HG02678 (cell line): ENCODE results near the gene SND1.

ENCODE experiments used
- ATAC-seq: cut with Tn5 transposase; IDR thresholded peaks from one replicate; pipeline ENCODE4 v1.9.1; 2021; ENCODE audit warnings: mild to moderate bottlenecking, moderate library complexity; ENCODE audit not compliant: unreplicated experiment

The SND1 gene

DNA sequence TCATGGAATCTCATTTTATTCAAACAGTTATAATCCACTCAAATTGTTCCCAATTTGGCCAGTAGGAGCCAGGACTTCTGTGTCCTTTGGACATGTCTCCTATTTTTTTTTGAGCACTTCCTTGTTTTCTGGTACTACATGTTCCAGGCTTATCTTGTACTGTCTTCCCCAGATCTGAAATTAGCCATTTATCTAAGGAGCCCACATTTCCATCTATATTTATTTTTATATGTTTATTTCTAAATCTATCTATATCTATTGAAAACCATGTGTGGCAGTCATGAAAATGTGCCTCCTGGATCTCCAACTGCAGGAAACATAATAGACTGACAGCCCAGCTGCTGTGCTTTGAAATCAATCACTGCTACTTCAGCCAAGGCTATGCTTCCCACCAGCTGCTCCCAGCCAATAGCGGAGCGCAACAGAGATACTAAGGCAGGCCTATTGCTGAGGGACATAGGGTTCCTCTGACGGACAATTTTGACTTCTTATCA lies 232.1 kb downstream of the SND1 start:
- ATAC-seq = no peak

DNA sequence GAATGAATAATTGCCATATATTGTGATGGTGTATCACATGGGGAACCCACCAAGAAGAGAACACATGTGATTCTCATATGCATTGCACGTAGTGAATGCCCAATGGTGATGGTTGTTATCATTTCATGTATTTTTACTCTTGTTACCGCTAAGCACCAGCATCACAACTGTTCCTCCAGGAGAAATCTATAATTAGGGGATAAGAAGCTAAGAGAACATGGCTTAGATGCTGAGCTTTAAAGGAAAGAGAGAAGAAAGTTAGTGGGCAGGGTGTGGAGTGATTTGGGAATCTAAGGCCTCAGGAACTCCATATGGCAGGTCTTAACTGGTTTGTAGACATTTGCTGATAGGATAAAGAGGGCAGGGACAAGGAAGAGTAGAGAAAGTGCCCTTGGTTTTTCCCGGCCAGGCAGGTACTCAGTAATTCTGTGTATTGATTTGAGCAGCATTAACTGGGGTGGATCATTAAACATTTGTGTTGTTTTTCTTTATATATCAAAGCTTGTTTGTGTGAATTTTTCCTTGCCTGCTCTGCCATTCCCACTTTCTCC lies 233.3 kb downstream of the SND1 start:
- ATAC-seq = no peak

DNA sequence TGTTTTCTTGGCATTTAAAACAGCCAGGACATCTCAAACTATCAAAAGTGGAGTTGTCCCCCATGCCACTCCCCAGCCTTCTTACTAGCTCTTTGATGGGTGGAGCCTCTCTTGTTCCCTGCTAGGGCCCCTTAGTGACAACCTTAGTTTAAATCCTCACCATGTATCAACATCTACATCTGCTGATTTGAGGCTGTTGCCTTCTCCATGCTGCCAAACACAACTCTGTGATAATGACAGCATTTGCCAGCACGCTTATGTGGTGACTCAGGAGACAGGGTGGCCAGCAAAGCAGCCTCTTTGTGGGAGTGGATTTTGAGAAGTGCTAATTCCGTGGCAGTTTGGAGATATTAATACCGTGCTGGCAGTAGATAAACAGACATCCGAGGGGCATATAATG lies 233.8 kb downstream of the SND1 start:
- ATAC-seq = no peak

- no peak for ATAC-seq
These were observed 234.3 kb downstream of the SND1 start for GRCh38 chr7:127886248-127886647.

GRCh38 chr7:127887096-127887495 lies 235.1 kb downstream of the SND1 start:
- ATAC-seq = no peak

- ATAC-seq = no peak
These were observed 235.6 kb downstream of the SND1 start for GRCh38 chr7:127887631-127888030.

- ATAC-seq = no peak
These were observed 236.4 kb downstream of the SND1 start for GRCh38 chr7:127888411-127888810.

- ATAC-seq = no peak
These were observed 236.8 kb downstream of the SND1 start for GRCh38 chr7:127888825-127889224.

DNA sequence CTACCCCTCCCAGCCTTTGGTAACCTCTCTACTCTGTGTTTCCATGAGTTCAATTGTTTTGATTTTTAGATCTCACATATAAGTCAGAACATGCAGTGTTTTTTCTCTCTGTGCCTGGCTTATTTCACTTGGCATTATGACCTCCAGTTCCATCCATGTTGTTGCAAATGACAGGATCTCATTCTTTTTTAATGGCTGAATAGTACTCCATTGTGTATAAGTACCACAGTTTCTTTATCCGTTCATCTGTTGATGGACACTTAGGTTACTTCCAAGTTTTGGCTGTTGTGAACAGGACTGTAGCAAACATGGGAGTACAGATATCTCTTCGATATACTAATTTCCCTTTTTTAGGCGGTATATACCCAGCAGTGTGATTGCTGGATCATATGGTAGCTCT lies 237.7 kb downstream of the SND1 start:
- no peak for ATAC-seq

- no peak for ATAC-seq
These were observed 238.7 kb downstream of the SND1 start for GRCh38 chr7:127890726-127891125.

DNA sequence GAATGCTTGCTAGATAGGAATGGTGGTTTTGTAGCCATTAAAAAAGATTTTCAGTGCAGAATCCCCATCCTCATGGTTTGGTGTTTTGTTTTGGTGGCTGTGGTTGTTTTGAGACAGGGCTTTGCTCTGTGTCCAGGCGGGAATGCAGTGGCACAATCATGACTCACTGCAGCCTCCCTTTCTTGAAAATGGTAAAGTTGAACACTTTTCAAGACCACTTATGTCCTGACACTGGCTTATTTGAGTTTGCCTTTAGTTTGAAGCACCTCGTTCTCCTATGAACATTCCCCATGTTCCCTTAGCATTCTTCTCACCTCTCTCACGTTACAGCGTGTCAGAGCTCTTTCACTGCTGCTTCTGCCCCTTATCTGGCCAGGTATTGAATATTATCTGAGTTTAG lies 239.2 kb downstream of the SND1 start:
- ATAC-seq = no peak

DNA sequence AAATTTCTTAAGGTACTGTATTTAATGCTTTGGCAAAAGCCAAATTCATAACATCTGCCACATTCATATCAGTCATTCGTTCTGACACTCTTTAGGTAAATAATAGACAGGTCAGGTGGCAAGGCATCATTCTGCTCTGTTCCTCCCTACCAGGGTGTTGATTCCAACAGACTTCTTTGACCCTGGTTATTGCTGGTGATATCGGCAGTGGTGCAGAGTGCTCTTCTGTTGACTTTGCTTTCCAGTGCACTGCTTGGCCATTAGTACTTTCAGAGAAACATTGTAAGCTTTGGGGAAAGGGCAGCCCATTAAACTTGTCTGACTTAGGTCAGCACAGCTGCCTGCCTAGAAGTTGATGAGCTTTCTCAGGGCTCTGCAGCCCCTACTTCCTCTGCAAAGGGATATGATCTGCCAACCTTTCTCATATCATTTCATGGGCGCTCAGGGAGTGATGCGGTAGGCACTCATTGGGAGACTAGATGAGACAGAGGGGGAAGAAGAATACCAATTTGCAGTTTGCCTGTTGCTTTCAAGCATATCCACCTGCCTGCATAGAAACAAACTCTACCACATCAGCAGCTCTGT lies 240.0 kb downstream of the SND1 start:
- ATAC-seq = no peak

DNA sequence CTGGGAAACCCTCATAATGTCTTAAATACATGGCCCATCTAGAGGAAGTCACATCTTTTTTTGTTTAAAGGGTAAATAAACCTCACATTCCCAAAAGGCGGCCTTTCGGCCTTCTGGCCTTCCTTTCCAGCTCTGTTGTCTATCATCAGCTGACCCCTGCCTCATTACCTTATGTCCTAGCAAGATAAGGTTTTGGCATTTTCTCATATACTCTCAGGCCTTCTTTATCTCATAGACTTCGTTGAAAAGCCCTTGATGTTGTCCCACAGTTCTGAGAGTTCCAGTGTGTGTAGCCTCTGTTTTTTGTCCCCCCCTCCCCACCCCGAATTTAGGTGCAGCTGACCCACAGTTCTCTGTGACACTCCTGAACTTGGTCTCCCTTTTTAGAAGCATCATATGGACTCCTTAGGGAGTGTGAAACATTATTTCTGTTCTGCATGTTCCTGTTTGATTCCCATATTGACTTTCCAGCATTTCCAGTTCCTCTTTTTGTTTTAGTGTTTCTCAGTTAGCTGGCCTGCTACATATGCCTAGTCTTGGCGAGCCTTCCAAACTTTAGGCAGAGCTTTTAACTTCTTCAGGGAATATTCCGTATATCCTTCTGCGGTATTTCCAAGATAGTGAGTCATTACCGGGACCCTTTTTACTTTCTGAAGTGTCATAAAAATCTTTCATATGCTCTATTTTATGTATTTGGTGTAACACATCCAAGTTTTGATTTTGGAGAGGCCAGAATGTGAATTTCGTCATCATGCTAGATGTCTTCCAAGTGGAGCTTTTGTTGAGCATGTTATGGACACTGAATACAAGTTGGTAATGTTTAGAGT lies 240.7 kb downstream of the SND1 start:
- no peak for ATAC-seq

GRCh38 chr7:127893547-127893946 lies 241.6 kb downstream of the SND1 start:
- ATAC-seq = no peak

GRCh38 chr7:127894588-127894987 lies 242.6 kb downstream of the SND1 start:
- ATAC-seq = no peak

GRCh38 chr7:127895360-127895759 lies 243.4 kb downstream of the SND1 start:
- no peak for ATAC-seq

DNA sequence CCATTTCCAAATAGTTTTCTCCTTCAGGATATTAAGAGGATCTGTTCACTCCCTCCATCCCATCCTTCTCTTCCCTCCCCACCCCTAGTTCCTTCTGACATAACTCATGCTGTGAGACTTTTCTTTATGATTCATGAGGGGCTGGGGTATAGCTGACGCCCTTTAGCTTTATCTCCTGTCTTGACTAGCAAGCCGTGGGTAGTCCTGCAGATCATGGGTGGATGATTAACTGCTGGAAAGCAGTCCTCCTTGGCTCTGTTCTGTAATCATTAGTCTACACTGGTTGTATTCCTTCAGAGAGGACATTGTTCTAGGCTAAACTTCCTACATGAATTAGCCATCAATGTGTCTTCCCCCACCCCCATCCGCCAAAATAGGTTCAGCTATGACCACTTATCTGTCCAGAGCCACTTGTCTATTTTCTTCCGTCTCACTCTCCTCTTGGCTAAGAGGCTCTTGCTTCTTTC lies 243.9 kb downstream of the SND1 start:
- ATAC-seq = no peak

GRCh38 chr7:127896659-127897058 lies 244.7 kb downstream of the SND1 start:
- ATAC-seq = no peak

DNA sequence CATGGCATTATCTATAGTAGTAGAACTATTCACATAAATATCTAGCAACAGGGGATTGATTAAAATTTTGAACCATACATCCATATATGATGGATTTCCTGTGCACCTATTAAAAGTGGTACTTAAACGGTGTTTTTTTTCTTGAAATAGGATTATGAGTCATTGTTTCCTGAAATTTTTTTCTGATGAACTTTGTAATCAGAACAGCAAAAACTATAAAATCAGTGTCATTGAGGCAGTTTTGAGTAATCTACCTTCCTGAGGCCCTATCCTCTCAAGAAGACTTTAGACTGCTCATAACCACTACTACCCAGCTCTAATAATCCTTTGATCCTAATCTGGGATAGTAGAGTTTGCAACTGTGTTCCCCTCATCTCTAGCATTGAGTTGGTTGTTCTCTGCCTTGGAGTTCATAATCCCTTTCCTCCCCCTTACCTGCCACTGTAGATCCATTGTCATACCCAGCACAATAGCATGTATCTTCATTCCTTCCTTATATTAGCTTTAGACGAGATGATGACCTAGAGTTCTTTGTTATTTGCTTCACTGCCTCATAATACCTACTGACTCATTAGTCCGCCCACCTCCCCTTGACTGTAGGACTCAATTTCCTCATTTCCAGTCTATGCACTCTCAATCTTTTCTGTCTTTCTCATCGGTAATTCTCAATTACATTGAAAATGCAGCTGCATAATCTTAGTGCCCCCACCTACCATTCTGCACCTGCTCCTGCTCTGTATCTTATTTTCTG lies 245.9 kb downstream of the SND1 start:
- ATAC-seq = no peak

GRCh38 chr7:127899411-127899810 lies 247.4 kb downstream of the SND1 start:
- ATAC-seq = no peak

DNA sequence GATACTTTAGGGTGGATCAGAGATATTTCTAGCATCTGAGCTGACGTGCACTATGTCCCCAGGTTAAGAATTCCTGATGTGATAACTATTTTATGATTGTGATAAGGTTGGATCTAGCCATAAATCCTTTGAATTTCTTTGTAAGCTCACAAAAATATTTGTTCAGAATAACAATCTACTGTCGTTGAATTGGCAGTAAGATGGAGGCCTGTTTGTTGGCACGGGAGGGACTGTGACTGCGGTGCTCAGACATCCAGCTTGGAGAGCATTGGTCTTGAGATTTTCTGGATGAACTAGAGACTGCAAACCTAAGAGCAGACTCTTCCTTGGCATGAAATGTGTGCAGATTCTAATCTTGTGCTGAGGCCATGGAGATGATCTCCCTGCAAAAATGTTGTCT lies 248.1 kb downstream of the SND1 start:
- ATAC-seq = no peak
